Ecto neural progenitor cell (in vitro differentiated cells): ENCODE measurements around the gene RSRC2.
"Not testable (repeated sequence)": the region's sequence is repeated elsewhere in the genome, so short reads cannot be mapped to it uniquely, and the experiment has no call there.

Source experiments
- DNase-seq: peaks from one replicate; pipeline ENCODE4 v3.0.0-alpha.2; 2018; ENCODE audit warnings: low spot score

Gene RSRC2

DNA sequence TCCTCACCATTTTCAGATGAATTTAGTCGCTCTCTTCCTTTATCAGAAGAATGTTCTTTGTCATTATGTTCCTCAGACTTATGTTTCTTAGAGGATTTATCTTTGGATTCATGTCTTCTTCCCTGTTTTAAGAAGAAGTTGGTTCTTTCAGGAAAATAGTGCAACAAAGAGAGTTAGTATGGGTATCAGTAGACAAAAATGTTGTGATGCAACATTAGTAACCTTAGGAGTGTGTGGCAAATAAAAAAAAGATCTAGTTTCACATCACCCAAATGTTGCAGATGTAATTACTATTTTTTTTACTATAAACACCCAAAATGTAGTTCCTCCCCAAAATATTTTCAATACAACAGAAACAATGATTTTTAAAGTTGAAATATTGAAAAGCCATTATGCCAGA lies 7.8 kb downstream of the RSRC2 start:
- no peak for DNase-seq

DNA sequence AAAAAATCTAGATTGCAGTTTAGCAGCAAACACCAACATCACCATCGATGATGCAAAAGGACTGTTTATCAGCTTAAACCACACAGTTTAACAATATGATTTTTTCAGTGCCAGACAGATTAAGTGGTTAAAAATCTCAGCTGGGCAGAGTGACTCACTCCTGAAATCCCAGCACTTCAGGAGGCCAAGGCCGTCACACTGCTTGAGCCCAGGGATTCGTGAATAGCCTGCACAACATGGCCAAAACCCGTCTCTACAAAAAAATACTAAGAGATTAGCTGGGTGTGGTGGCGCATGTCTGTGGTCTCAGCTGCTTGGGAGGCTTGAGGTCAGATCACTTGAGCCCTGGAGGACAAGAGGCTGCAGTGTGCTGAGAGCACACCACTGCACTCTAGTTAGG lies 8.9 kb downstream of the RSRC2 start:
- no peak for DNase-seq

DNA sequence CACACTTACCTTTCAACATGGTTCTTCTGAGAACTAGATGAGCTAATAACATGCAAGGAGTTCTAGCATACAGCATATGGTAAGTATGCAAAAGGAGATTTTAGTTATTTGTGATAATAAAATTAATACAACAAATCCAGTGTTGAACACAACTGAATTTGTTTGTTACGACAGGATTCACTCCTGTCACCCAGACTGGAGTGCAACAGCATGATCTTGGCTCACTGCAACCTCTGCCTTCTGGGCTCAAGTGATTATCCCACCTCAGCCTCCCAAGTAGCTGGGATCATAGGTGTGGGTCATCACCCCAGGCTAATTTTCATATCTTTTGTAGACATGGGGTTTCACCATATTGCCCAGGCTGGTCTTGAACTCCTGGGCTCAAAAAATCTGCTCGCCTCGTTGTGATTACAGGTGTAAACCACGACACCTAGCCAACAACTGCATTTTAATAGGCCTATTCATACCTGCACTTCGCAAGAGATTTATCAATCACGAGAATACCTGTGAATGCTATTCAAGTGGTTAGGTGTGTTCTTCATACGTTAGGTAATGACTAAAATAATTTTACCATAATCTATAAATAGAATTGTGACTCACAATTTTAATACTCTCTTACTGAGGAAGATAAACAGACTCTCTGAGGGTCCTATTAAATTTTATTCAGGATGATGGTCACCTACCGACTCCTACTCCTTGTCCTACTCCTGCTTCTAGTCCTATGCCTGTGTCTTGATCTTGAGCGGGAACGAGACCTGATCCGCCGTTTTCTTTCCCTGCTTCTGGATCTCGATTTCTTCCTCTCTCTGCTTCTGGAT lies 10.0 kb downstream of the RSRC2 start:
- no peak for DNase-seq

DNA sequence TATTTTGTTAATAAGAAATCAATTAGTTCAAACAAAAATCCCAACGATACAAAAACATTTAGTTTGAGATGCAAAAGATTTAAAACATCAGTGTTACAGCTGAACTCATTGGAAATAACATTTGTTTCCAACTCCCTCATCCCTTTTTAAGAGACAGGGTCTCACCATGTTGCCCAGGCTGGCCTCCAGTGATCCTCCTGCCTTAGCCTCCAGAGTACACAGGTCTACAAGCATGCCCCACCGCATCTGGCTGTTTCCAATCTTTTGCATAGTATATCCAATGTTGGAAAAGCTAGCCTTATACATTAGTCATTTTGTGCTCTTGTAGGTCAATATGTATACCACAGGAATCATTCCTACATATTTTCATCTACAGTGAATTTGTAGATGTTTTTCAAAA lies 11.5 kb downstream of the RSRC2 start:
- no peak for DNase-seq

DNA sequence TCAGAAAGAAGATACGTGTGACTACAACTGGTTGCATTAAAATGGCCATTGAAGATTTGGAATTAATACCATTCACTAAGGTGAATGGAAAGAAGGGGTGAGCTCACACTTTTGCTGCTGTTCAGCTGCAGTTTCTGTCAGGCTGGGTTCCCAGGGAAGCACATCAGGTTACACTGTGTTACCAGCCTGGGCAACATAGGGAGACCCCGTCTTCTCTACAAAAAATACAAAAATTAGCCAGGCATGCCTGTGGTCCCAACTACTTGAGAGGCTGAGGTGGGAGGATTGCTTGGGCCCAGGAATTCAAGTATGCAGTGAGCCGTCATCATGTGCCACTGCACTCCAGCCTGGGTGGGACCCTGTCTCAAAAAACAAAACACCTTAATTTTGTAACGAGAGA lies 13.1 kb downstream of the RSRC2 start:
- DNase-seq, result no peak

DNA sequence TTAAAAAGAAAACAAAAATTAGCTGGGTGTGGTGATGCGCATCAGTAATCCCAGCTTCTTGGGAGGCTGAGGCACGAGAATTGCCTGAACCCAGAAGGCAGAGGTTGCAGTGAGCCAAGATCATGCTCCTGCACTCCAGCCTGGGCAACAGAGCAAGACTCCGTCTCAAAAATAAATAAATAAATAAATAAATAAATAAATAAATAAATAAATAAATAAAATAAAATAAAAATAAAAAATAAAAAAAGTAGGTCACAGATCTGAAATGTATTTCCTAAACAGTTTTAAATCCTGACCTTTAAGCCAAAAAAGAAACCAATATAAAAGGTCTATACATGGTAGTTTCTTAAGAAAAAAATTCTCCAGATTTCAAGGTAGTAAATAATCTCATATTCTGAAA lies 13.7 kb downstream of the RSRC2 start:
- DNase-seq, result not testable (repeated sequence)

DNA sequence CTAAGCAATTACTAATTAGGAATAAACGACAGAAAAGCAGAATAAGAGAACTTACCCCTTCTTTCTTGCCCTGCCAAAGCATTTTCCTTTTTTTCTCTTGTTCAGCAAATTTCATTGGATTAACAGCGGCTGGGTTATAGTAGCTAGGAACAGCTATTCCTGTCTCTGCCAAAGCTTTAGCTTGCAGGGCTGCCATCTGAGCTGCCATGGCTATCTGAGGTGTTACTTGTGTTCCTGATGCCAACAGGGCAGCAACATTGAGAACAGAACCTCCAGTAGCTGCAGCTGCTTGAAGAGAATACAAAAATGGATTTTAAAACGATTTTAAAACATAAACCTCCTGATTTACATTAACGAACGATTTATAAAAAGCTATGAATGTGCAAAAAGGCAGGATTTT lies 18.6 kb downstream of the RSRC2 start:
- no peak for DNase-seq

DNA sequence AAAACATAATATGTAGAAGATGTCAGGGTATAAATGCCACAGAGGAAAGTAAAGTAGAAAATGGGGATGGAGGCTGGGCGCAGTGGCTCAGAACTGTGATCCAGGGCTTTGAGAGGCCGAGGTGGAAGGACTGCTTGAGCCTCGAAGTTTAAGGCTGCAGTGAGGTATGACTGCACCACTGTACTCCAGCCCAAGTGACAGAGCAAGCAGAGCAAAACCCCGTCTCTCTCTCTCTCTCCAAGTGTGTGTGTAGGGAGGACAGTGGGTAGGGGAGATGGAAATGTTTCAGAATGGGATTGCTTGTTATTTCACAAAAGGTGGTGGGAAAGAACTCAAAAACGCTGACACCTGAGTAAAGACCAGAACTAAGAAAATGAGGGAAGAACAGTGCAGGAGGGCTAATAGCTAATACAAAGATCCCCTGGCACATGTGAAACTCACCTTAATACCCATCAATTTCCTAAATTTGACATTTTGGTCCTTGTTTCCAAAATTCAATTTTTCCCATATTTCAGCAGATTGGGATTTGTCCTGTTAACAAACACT lies 20.3 kb downstream of the RSRC2 start:
- no peak for DNase-seq

DNA sequence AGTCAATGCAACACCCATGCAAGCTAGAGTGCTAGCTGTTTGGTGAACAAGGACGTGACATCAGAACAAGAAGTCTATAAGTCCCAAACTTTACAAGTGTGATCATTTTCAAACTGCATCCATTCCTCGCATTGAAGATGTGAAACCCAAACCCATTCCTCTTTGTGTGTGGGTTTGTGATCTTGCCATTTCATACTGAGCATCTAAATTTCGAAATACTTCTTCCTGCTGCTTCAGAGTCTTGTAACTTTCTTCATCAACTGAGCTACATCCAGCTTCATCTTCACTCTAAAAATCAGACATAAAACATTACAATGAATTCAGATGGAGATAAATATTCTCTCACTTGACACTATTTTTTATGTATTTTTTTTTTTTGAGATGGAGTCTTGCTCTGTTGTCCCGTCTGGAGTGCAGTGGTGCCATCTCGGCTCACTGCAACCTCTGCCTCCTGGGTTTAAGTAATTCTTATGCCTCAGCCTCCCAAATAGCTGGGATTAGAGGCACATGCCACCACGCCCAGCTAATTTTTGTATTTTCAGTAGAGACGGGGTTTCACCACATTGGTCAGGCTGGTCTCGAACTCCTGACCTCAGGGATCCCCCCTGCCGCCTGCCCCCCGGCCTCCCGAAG lies 21.2 kb downstream of the RSRC2 start:
- DNase-seq, result no peak

DNA sequence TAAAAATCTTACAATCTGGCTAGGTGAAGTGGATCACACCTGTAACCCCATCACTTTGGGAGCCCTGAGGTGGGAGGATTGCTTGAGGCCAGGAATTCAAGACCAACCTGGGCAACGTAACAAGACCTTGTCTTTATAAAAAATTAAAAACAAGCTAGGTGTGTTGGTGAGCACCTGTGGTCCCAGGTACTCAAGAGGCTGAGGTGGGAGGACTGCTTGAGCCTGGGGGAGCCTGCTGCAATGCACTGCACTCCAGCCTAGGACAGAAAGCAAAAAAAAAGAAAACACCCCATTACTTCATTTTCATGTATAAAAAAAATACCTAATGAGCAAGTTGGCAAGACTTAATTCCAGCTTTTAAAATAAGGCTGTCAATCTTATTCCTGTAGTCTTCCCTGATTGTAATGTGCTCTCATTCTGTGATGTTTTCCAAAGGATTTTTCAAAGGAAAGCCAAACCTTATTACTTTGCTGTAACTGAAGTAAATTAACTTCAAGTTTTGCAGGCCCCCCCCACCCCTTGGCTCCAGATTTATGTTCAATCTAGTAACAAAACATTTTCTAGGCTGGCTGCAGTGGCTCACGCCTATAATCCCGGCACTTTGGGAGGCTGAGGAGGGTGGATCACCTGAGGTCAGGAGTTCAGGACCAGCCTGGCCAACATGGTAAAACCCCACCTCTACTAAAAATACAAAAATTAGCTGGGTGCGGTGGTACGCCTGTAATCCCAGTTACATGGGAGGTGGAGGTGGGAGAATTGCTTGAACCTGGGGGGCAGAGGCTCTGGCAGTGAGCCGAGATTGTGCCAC lies 22.7 kb downstream of the RSRC2 start:
- DNase-seq, result no peak

DNA sequence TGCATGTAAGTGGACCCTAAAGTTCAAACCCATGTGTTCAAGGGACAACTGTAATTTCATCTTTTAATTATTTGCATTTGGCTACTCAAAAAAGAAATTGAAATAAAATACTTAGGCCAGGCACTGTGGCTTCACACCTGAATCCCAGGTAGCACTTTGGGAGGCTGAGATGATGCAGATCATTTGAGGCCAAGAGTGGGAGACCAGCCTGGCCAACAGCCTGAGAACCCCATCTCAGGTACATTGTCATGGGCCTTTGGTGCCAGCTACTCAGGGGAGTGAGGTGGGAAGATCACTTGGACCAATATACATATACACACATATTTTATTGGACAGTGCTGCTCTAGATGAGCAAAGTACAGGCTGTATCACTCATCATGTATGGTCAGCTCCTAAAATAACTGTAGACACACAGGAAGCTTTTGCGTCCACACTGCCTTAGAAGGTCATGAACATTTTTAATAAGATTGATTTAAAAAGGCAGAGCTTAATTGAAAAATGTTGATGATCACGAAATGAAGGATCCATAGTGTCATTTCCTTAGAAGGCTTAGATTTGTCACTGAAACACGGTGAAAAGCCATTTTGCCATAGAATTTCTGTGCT lies 23.5 kb downstream of the RSRC2 start:
- no peak for DNase-seq

DNA sequence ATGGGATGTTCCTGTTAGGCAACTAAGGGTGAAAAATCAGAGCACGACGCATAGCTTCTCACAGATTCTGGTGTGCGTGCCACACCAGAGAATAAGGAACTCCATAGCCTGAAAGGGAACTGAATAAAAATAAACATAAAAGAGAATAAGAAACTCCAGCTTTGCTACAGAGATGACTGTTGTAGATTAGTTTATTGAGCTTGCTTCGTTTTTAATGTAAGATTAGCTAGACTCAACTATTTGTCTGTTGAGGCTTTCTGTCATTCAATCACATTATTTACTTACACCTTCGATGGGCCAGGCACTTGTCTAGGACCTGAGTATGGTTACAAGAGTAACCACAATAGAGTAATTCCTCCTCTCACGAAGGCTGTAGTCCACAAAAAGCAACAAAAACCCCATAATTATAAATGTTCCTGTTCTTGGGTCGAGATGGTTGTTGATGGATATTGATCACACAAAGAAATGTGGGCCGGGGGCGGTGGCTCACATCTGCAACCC lies 25.2 kb downstream of the RSRC2 start:
- no peak for DNase-seq

DNA sequence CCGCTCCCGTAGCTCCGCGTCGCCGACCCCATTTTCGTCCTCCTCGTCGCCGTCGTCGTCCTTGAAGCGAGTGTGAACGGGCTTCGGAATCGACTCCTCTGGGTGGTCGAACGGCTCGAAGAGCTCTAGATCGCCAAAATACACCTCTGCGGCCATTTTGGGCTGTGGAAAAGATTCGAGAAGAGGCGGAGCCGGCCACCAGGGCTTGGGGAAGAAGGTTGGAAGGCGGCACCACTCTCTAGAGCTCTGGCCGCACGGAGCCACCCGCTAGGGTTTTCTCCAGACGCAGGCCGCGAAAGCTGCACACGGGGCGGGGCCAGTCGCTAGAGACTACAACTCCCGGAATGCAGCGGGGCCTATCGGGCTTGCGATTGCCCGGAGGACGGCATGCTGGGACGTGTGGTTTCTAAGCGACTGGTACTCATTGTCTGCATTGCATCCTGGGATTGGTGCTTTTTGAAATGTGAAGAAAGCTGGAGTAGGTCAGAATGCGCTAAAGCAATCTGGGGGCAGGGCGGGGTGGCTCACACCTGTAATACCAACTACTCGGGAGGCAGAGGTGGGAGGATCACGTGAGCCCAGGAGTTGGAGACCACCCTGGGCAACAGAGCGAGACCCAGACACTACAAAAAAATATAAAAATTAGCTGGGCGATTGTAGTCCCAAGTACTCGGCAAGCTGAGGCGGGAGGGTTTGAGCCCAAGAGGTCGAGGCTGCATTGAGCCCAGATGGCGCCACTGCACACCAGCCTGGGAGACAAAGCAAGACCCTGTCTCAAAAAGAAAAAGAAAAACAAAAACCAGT lies 25.8 kb downstream of the RSRC2 start, which contains the start of gene ZCCHC8:
ZCCHC8 (minus strand) TSS at position 248 of the 804 bp plus-strand sequence; CDS start at position 156, 92 bp downstream.
- peak; percentile 100 for DNase-seq

DNA sequence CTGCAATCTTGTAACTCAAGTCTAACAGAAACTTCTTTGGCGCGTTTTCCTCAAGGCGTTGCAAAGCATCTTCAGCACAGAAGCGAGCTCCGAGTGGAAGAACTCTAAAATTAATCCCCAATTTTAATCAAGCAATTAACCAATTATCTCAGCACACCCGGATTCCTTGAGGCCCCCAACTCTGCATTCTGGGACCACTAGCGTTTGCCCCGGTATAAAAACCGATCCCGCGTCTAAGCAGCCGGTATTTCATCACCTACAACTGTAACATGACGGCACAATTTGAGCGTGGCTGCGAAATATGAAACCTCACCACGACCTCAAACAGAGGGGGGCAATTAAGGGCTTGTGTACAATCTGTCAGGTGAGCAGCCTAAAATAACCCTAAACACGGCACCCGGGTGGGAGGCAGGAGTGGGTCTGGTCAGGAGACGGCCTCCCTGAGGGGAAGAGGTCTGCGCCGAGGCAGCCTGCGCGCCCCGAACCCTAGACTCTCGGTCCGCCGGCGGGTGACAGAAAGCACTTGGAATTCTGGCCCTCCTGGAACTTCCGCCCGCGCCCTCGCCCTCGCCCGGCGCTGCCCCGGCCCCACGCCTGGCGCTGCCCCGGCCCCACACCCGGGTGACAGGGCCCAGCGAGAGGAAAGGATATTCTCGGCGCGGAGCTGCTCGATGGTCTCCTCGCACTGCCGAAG lies 26.6 kb downstream of the RSRC2 start:
- no peak for DNase-seq

DNA sequence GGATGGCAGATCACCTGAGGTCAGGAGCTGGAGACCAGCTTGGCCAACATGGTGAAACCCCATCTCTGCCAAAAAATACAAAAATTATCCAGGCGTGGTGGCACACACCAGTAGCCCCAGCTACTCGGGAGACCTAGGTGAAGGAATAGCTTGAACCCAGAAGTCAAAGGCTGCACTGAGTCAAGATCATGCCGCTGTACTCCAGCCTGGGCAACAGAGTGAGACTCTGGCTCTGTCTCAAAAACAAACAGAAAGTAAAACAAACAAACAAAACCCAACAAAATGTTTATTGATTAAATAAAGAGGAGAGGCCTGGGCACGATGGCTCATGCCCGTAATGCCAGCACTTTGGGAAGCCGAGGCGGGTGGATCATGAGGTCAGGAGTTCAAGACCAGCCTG lies 31.5 kb downstream of the RSRC2 start:
- DNase-seq, result no peak

DNA sequence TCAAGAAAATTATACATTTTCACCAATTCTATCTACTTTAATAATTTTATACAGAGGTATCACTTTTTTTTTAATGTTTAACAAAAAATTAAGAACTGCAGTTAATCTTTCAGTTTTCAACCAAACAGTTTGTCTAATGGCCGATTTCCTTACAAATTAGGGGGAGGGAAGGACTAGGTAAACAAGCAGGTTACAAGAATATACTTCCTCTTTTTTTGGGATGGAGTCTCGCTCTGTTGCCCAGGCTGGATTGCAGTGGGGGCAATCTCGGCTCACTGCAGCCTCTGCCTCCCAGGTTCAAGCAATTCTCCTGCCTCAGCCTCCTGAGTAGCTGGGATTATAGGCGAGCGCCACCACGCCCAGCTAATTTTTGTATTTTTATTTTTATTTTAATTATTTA lies 33.5 kb downstream of the RSRC2 start:
- not testable (repeated sequence) for DNase-seq

DNA sequence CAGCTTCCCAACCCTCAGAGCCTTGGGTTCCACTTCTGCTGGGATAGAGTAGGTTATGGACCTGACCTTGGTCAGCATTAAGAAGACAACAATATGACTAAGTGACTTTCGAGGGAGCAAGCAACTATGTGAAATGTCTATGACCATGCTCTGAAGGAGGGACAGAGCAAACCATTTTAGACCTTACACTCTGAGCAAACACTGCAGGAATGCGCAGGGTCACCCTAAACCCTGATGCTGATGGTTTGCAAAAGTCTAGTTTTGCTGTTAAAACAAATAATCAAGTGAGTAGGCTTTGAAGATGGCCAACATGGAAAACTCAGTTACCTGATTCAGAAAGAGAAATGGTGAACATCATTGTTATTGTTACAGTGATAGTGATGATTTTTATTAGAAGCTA lies 34.7 kb downstream of the RSRC2 start:
- DNase-seq, result no peak

DNA sequence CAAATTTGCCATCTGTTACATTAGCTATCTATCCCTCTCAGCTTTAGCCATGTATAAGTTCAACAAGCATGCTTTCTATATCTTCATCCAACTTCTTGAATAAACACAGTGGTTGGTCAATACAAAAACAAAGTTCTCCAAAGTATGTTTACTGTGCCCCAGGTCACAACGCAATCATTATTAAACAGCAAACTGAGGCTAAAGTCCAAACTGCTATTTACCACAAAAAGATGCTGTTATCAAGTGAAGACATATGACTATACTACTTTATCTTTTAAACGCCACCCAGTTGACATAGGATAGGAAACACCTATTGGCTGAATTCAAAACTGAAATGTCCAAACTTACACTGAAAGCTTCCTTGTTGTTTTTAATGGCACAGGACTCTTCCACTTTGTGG lies 37.7 kb downstream of the RSRC2 start:
- no peak for DNase-seq

DNA sequence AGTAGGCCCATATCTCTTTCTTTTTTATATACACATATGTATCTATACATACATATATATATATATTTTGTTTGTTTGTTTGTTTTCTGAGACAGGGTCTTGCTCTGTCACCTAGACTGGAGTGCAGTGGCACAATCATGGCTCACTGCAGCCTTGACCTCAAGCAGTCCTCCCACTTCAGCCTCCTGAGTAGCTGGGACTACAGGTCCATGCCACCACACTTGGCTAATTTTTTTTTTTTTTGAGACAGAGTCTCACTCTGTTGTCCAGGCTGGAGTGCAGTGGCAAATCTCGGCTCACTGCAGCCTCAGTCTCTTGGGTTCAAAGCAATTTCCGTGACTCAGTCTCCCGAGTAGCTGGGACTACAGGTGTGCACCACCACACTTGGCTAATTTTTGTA lies 38.9 kb downstream of the RSRC2 start:
- DNase-seq, result not testable (repeated sequence)

DNA sequence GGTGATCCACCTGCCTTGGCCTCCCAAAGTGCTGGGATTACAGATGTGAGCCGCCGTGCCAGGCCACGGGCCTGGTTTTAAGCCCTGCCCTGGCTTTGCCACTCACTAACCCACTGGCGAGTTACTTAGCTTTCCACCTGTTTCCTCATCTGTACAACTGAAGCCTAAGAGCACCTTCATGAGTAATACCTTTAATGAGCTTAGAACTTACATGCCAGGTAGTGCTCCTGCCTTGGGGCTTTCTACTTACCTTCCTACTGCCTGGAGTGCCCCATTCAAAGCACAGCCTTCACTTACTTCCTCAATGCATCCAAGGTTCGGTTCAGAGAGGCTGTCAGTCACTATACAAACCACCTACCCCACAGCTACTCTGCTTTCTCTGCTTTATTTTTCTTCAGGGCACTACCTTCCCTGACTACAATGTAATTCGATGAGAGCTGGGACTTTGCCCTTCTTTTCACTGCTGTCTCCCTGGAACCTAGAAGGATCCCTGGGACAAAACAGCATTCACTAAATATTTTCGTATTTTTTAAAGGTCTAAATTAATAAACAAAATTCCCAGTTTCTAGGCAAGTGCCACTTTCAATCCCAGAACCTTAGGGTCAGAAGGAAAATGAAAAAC lies 39.8 kb downstream of the RSRC2 start:
- DNase-seq, result no peak
